Calu3 (cell line): ENCODE data around the gene SCRN2. TPM values are rescaled to one million over a fixed set of nuclear protein-coding genes. Genes with fewer than 3 reads are reported as not detected.

Experiments
- BruUV-seq: library from RNA; stranded (reverse); fragments of 400-500 nt; replicated peaks from 2 replicates; lab custom pipeline; 2021; lab: Mats Ljungman, UMichigan
- CTCF ChIA-PET: fragments of 300-600 bp; sonication (Branson Sonifier 250); formaldehyde crosslinking; loops from one replicate; lab custom pipeline; 2022; ENCODE audit warnings: antibody characterized with exemption; lab: Charles Lee
- DNase-seq: peaks from one replicate; pipeline ENCODE4 v3.0.0; 2022
- H3K27ac Mint-ChIP-seq: one replicate; pipeline ENCODE4 v1.8.0; 2022; ENCODE audit warnings: mixed read lengths; ENCODE audit not compliant: unreplicated experiment
- H3K27me3 Mint-ChIP-seq: one replicate; pipeline ENCODE4 v1.8.0; 2022; ENCODE audit warnings: mixed read lengths; ENCODE audit not compliant: unreplicated experiment
- H3K36me3 Mint-ChIP-seq: one replicate; pipeline ENCODE4 v1.8.0; 2022; ENCODE audit warnings: mild to moderate bottlenecking, moderate library complexity, mixed read lengths; ENCODE audit not compliant: insufficient read depth, unreplicated experiment
- H3K4me1 Mint-ChIP-seq: one replicate; pipeline ENCODE4 v1.8.0; 2022; ENCODE audit warnings: mild to moderate bottlenecking, low read depth, mixed read lengths; ENCODE audit not compliant: unreplicated experiment
- H3K4me3 Mint-ChIP-seq: one replicate; pipeline ENCODE4 v1.8.0; 2022; ENCODE audit warnings: mild to moderate bottlenecking, low read depth, moderate library complexity, mixed read lengths; ENCODE audit not compliant: unreplicated experiment
- H3K9me3 Mint-ChIP-seq: one replicate; pipeline ENCODE4 v1.8.0; 2022; ENCODE audit warnings: low read depth, mixed read lengths; ENCODE audit not compliant: unreplicated experiment
- intact Hi-C: fragments of 100-400 bp; cut with micrococcal nuclease; formaldehyde crosslinking; loops from one replicate; pipeline ENCODE4 v1.10.0; 2022; ENCODE audit not compliant: unreplicated experiment
- total RNA-seq: library from RNA; stranded (reverse); gene quantifications from 2 replicates; pipeline ENCODE4 v1.2.3, GENCODE V29; 2022
- TF ChIP-seq, protein P1 (sequence below): fragments of 200-600 bp; IDR thresholded peaks from one replicate; pipeline ENCODE4 v1.8.0; 2022; ENCODE audit warnings: antibody characterized with exemption; ENCODE audit not compliant: unreplicated experiment

The SCRN2 gene
- total RNA-seq, 1 experiment from 2014 or later: 37.0 TPM

DNA sequence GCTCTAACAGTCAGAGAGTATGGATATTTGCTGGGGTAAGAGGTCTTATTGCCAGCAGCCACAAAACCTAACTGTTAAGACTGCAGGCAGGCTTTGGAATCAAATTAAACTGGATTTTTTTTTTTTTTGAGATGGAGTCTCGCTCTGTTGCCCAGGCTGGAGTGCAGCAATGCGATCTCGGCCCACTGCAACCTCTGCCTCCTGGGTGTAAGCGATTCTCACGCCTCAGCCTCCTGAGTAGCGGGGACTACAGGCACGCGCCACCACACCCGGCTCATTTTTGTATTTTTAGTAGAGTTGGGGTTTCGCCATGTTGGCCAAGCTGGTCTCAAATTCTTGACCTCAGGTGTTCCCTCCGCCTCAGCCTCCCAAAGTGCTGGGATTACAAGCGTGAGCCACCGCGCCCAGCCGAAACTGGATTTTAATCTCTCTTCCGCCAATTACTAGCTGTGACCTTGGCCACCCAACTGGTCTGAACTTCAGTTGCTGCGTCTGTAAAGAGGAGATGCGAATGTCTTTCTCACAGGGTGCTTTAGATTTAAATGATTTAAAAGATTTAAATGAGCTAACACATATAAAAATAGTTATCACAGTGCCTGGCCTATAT is 10.6 kb downstream of the SCRN2 start:
- BruUV-seq: no TSS peak
- no peaks in the 10 kb centered on the region for H3K27me3 Mint-ChIP-seq
- intact Hi-C loops: loop anchor here (1.0 kb wide), 1 partner anchor 54 kb away; no protein-coding TSS in a partner anchor
- no peaks in the 10 kb centered on the region for H3K9me3 Mint-ChIP-seq
- no peak for DNase-seq
- peaks cover 65% of the 10 kb centered on the region for H3K36me3 Mint-ChIP-seq
- CTCF ChIA-PET: interaction anchor here (0.8 to 2.0 kb wide), 8 partner anchors 9 to 1846 kb away, joined by 3 to 18 read pairs (median 6); partner anchors contain the start of genes OSBPL7 and SCRN2
- peak overlapping the region; percentile 95 for H3K4me3 Mint-ChIP-seq
- TF ChIP-seq, protein P1, sequence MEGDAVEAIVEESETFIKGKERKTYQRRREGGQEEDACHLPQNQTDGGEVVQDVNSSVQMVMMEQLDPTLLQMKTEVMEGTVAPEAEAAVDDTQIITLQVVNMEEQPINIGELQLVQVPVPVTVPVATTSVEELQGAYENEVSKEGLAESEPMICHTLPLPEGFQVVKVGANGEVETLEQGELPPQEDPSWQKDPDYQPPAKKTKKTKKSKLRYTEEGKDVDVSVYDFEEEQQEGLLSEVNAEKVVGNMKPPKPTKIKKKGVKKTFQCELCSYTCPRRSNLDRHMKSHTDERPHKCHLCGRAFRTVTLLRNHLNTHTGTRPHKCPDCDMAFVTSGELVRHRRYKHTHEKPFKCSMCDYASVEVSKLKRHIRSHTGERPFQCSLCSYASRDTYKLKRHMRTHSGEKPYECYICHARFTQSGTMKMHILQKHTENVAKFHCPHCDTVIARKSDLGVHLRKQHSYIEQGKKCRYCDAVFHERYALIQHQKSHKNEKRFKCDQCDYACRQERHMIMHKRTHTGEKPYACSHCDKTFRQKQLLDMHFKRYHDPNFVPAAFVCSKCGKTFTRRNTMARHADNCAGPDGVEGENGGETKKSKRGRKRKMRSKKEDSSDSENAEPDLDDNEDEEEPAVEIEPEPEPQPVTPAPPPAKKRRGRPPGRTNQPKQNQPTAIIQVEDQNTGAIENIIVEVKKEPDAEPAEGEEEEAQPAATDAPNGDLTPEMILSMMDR: no peak
- H3K4me1 Mint-ChIP-seq: peaks cover 9% of the 10 kb centered on the region
- H3K27ac Mint-ChIP-seq: peak overlapping the region; percentile 89

DNA sequence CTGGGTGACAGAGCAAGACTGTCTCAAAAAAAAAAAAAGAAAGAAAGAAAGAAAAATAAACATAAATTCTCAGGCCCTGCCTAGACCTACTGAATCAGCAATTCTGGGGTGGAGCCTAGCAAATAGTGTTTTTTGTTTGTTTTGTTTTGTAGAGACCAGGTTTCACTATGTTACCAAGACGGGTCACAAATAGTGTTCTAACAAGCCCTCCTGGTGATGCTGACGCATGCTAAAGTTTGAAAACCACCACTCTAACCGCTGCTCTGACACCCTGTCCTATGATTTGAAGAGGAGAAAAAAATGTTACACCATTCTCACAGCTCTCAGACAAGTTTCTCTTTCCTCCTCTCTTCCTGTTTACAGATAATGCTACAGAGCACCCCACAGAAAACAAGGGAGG is 11.2 kb downstream of the SCRN2 start:
- Mint-ChIP-seq H3K27me3 (no peaks in the 10 kb centered on the region), H3K9me3 (no peaks in the 10 kb centered on the region), H3K4me3 (peak overlapping the region; percentile 95), H3K27ac (no peak overlapping the region), H3K4me1 (peaks cover 9% of the 10 kb centered on the region), H3K36me3 (peaks cover 71% of the 10 kb centered on the region)
- CTCF ChIA-PET: interaction anchor here (2.0 kb wide), 1 partner anchor 11 kb away, joined by 18 read pairs; the partner anchor contains the start of gene SCRN2
- DNase-seq: no peak
- TF ChIP-seq, protein P1: no peak
- intact Hi-C loops: no loop called here
- BruUV-seq: no TSS peak

- H3K9me3 Mint-ChIP-seq: no peaks in the 10 kb centered on the region
- CTCF ChIA-PET: no interaction called here
- DNase-seq: no peak
- TSS peak; percentile 5 for BruUV-seq
- H3K4me3 Mint-ChIP-seq: no peak overlapping the region
- peaks cover 20% of the 10 kb centered on the region for H3K4me1 Mint-ChIP-seq
- intact Hi-C loops: no loop called here
- H3K36me3 Mint-ChIP-seq: peaks cover 84% of the 10 kb centered on the region
- H3K27ac Mint-ChIP-seq: no peak overlapping the region
- TF ChIP-seq, protein P1: no peak
- no peaks in the 10 kb centered on the region for H3K27me3 Mint-ChIP-seq
Observed at GRCh38 chr17:47823519-47823918, 17.6 kb downstream of the SCRN2 start.

DNA sequence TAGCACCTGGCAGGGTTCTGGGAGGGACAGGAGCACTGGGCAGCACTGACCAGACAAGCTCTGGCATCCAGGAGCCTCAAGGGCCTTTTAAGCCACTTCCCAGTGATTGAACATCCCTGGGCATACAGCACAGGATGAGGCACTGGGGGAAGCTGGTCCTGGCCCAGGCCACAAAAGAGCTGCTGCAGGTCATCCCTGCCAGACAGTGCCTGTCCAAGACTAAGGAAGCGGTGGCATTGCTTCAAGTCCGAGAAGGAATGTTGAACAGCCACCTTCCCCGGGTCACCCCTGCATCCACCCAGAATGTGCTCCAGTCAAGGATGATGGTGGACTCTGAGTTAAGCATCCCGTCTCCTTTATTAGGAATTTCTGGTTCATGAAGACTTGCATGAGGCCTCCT is 18.3 kb downstream of the SCRN2 start:
- peaks cover 20% of the 10 kb centered on the region for H3K4me1 Mint-ChIP-seq
- TF ChIP-seq, protein P1: no peak
- peaks cover 76% of the 10 kb centered on the region for H3K36me3 Mint-ChIP-seq
- H3K27me3 Mint-ChIP-seq: no peaks in the 10 kb centered on the region
- DNase-seq: no peak
- H3K27ac Mint-ChIP-seq: no peak overlapping the region
- intact Hi-C loops: no loop called here
- no peak overlapping the region for H3K4me3 Mint-ChIP-seq
- BruUV-seq: no TSS peak
- no peaks in the 10 kb centered on the region for H3K9me3 Mint-ChIP-seq
- CTCF ChIA-PET: interaction anchor here (0.6 kb wide), 2 partner anchors 67 to 782 kb away, joined by 3 to 7 read pairs; partner anchors contain the start of gene HOXB6
